Osteoblast (primary cell): Measurements from ENCODE around the gene UXT. TPM values are rescaled to one million over a fixed set of nuclear protein-coding genes. Genes with fewer than 3 reads are reported as not detected.

Experiments used
- DNase-seq: peaks from one replicate; pipeline ENCODE4 v3.0.0; 2011; ENCODE audit warnings: low spot score, mixed read lengths; ENCODE audit not compliant: insufficient read length; ENCODE audit errors: missing footprints
- H2AFZ ChIP-seq: 2 replicates; pipeline ENCODE4 v1.6.0; 2011; ENCODE audit warnings: mild to moderate bottlenecking, low read length
- H3K27ac ChIP-seq: 2 replicates; pipeline ENCODE4 v1.5.1; 2011; ENCODE audit warnings: mild to moderate bottlenecking, low read depth, low read length, moderate library complexity
- H3K27me3 ChIP-seq: 2 replicates; pipeline ENCODE4 v1.6.0; 2012; ENCODE audit warnings: mild to moderate bottlenecking, control low read depth, inconsistent platforms, low read length, moderate library complexity; ENCODE audit not compliant: insufficient read depth
- H3K36me3 ChIP-seq: 2 replicates; pipeline ENCODE4 v1.5.1; 2011; ENCODE audit warnings: mild to moderate bottlenecking, low read length, control low read depth, moderate library complexity; ENCODE audit not compliant: insufficient read depth
- H3K4me1 ChIP-seq: 2 replicates; pipeline ENCODE4 v1.5.1; 2011; ENCODE audit warnings: mild to moderate bottlenecking, low read length, control low read depth, moderate library complexity; ENCODE audit not compliant: insufficient read depth
- H3K4me2 ChIP-seq: 2 replicates; pipeline ENCODE4 v1.6.0; 2011; ENCODE audit warnings: mild to moderate bottlenecking, low read length; ENCODE audit not compliant: insufficient read depth
- H3K4me3 ChIP-seq: fragments of 200-600 bp; sonication (generic); 3 replicates; pipeline ENCODE4 v1.5.1; 2012; ENCODE audit warnings: mild to moderate bottlenecking, low read length, inconsistent platforms; ENCODE audit not compliant: insufficient read depth
- H3K79me2 ChIP-seq: 2 replicates; pipeline ENCODE4 v1.6.0; 2012; ENCODE audit warnings: mild to moderate bottlenecking, low read length, control low read depth, inconsistent platforms; ENCODE audit not compliant: insufficient read depth
- H3K9me3 ChIP-seq: 2 replicates; pipeline ENCODE4 v1.5.1; 2011; ENCODE audit warnings: low read depth, low read length, control low read depth
- H4K20me1 ChIP-seq: 2 replicates; pipeline ENCODE4 v1.6.0; 2012; ENCODE audit warnings: mild to moderate bottlenecking, low read length, control low read depth; ENCODE audit not compliant: insufficient read depth
- CTCF ChIP-seq: IDR thresholded peaks from 2 replicates; pipeline ENCODE4 v1.5.1; 2011; ENCODE audit warnings: mild to moderate bottlenecking, low read depth, low read length, moderate library complexity; ENCODE audit errors: extremely low read depth
- total RNA-seq: library from RNA; depleted of rRNA; stranded (reverse); fragments of >200 nt; gene quantifications from 2 replicates; pipeline ENCODE4 v1.2.3, GENCODE V29; 2012

UXT gene
- total RNA-seq, 1 donor = 93.4 TPM

DNA sequence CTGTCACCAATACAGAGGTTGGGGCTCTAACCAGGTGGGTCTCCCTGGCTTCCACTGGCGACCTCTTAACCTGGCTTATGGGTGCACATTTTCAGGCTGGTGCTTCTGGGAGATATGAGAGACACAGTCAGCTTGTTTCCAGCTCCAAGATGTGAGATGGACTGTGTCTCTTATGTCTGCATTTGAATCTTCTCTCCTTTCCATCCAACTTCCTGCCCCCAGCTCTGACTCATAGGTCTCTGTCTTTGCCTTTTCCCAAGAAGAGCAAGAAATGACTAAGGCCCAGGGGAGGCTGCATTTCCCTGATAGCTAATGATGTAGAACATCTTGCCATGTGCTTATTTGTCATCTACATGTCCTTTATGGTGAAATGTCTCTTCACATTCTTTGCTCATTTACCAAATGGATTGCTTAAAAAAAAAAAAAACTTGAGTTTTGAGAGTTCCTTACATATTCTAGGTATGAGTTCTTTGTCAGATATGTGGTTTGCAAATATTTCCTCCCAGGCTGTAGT is 3.2 kb upstream of the UXT start:
- peak overlapping the region; percentile 89 for H3K27ac ChIP-seq
- peak overlapping the region; percentile 52 for H2AFZ ChIP-seq
- H3K36me3 ChIP-seq = no peaks in the 10 kb centered on the region
- no peak for TF ChIP-seq CTCF
- H3K4me1 ChIP-seq = peaks cover 17% of the 10 kb centered on the region
- DNase-seq = peak; percentile 73
- H3K27me3 ChIP-seq = no peaks in the 10 kb centered on the region
- H3K9me3 ChIP-seq = no peaks in the 10 kb centered on the region
- H3K4me2 ChIP-seq = peak overlapping the region; percentile 40
- no peak overlapping the region for H3K4me3 ChIP-seq
- no peaks in the 10 kb centered on the region for H4K20me1 ChIP-seq
- peaks cover 10% of the 10 kb centered on the region for H3K79me2 ChIP-seq

DNA sequence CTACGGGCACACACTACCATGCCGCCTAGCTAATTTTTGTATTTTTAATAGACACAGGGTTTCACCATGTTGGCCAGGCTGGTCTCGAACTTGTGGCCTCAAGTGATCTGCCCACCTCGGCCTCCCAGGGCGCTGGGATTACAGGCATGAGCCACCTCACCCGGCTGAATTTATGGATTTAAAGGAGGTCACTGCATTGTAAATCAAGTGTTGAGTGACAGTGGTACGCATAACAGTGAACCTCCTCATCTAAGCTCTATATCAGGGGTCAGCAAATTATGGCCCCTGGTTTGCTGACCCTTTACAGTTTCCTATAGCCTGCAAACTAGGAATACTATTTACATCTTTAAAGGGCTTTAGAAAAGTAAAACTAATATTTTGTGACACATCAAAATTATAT is 2.6 kb upstream of the UXT start:
- Histone ChIP-seq H3K9me3 (no peaks in the 10 kb centered on the region), H4K20me1 (no peaks in the 10 kb centered on the region), H3K36me3 (no peaks in the 10 kb centered on the region), H3K4me2 (no peak overlapping the region), H3K27ac (peak overlapping the region; percentile 89), H3K4me1 (peaks cover 17% of the 10 kb centered on the region), H3K4me3 (no peak overlapping the region), H2AFZ (no peak overlapping the region), H3K79me2 (peaks cover 10% of the 10 kb centered on the region), H3K27me3 (no peaks in the 10 kb centered on the region)
- TF ChIP-seq CTCF = no peak
- no peak for DNase-seq

DNA sequence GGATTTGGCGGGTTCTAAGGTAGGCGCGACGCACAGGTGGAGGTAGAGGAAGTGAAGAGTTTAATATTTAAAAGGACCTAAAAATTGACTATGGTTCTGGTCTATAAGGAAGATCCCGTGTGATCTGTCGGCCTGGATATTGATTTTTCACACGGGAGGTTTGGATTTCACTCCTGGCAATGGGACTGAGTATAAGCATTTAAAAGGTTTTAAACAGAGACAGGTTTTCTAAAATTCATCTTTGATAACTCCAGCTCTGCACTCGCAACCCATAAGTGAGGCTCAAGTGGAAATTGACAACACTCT is 394 bp upstream of the UXT start:
- H3K79me2 ChIP-seq = peaks cover 10% of the 10 kb centered on the region
- H3K27ac ChIP-seq = peak overlapping the region; percentile 96
- no peaks in the 10 kb centered on the region for H3K9me3 ChIP-seq
- no peak for DNase-seq
- no peak for TF ChIP-seq CTCF
- H2AFZ ChIP-seq = peak overlapping the region; percentile 39
- H3K4me1 ChIP-seq = peaks cover 12% of the 10 kb centered on the region
- H3K36me3 ChIP-seq = peaks cover 15% of the 10 kb centered on the region
- H4K20me1 ChIP-seq = no peaks in the 10 kb centered on the region
- peak overlapping the region; percentile 80 for H3K4me3 ChIP-seq
- no peaks in the 10 kb centered on the region for H3K27me3 ChIP-seq
- H3K4me2 ChIP-seq = peak overlapping the region; percentile 73

GRCh38 chrX:47658301-47658683 is 688 bp downstream of the UXT start:
- H3K27me3 ChIP-seq = no peaks in the 10 kb centered on the region
- H4K20me1 ChIP-seq = no peaks in the 10 kb centered on the region
- H3K4me1 ChIP-seq = peaks cover 12% of the 10 kb centered on the region
- H3K4me3 ChIP-seq = peak overlapping the region; percentile 80
- H3K4me2 ChIP-seq = peak overlapping the region; percentile 83
- TF ChIP-seq CTCF = no peak
- H3K27ac ChIP-seq = peak overlapping the region; percentile 96
- peaks cover 10% of the 10 kb centered on the region for H3K79me2 ChIP-seq
- DNase-seq = no peak
- H2AFZ ChIP-seq = peak overlapping the region; percentile 63
- no peaks in the 10 kb centered on the region for H3K9me3 ChIP-seq
- peaks cover 20% of the 10 kb centered on the region for H3K36me3 ChIP-seq
